ENCODE results near the gene STAC3. TPM values are rescaled to one million over a fixed set of nuclear protein-coding genes. Genes with fewer than 3 reads are reported as not detected.

STAC3 gene
- total RNA-seq, 2 donors from 2014 or later, result 1.2 to 2.8 TPM

- intact Hi-C loops (cut with DNase I), result loop anchor here in 1 of 2 donors (5.0 kb wide), 1 partner anchor 1412 kb away; no protein-coding TSS in a partner anchor
- DNase-seq (ENCODE audit: low spot score), result peak; percentile 64
These were observed 8.3 kb upstream of the STAC3 start for GRCh38 chr12:57258977-57259970.

GRCh38 chr12:57255916-57256315 lies 4.9 kb upstream of the STAC3 start:
- intact Hi-C loops (cut with DNase I), result loop anchor here in 1 of 2 donors (5.0 kb wide), 1 partner anchor 1409 kb away; no protein-coding TSS in a partner anchor

GRCh38 chr12:57254506-57255280 lies 3.7 kb upstream of the STAC3 start:
- intact Hi-C loops (cut with DNase I), result loop anchor here in 1 of 2 donors (5.0 kb wide), 1 partner anchor 1407 kb away; no protein-coding TSS in a partner anchor
- peak; percentile 65 for DNase-seq (ENCODE audit: low spot score)

More at GRCh38 chr12:57255916-57256315, 4.9 kb upstream of the STAC3 start:
- peak; percentile 11 for DNase-seq (ENCODE audit: low spot score)

- intact Hi-C loops (cut with DNase I), result no loop called here
- DNase-seq (ENCODE audit: low spot score), result no peak
These were observed 446 bp downstream of the STAC3 start for GRCh38 chr12:57250541-57250940.

- DNase-seq (ENCODE audit: low spot score), result peak; percentile 77
- intact Hi-C loops (cut with DNase I), result loop anchor here in 1 of 2 donors (5.0 kb wide), 1 partner anchor 108 kb away; no protein-coding TSS in a partner anchor
These were observed 1.8 kb downstream of the STAC3 start for GRCh38 chr12:57248934-57249742.

DNA sequence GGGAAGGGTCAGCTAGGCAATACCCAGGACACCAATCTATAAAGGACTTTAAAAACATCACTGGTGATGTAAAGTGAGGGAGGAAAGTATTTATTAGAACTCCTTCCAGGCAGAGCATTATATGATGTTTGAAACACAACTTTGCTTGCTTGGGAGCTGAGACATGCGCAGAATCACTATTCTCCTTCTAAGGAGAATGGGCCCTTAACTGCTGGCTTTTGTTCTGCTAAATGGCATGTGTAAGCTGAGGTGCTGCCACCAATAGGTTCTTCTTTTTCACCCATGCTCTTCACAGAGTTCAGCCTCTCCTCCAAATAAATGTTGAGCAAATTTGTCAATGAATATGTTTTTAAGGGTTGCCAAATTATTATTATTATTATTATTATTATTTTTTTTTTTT lies 3.9 kb downstream of the STAC3 start:
- no peak for DNase-seq (ENCODE audit: low spot score)
- intact Hi-C loops (cut with DNase I), result loop anchor here in 1 of 2 donors (5.0 kb wide), 1 partner anchor 110 kb away; no protein-coding TSS in a partner anchor

- peak; percentile 46 for DNase-seq (ENCODE audit: low spot score)
- intact Hi-C loops (cut with DNase I), result no loop called here
These were observed 6.7 kb downstream of the STAC3 start for GRCh38 chr12:57244312-57244696.

DNA sequence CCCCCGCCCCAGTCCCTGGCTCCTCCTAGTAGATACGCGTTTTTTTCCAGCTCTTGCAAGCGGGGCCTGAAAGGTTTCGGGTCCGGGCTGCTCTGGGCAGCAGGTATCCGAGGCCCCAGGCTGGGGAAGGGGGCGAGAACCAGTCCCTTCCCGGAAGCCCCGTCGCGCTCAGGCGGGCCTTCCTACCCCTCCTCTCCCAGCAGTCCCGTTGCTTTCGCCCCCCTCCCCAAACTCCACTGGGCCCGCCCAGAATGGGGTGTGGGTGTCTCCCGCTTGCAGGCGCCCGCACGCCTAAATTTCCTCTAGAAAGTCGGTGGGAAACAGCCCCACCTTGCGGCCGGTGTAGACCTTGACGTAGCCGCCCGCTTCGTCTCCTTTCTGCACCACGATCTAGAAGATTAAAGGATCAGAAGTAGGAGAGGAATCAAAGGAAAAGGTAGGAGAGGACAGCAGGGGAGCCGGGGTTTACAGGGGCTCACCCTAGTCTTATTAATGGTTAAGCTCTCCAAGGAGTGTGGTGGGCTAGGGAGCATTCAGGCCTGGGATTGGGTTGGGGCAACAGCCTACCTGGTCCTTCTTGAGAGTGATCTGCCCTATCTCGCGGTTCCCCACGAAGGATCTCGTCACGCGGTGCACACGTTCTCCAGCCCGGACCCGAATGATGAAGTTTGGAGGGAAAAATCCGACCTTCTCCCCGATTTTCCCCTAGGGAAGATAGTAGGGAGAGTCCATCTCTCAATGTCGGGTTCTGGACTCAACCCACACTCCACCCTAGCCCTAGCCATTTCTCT lies 7.3 kb downstream of the STAC3 start:
- DNase-seq (ENCODE audit: low spot score), result peak; percentile 94
- intact Hi-C loops (cut with DNase I), result no loop called here

DNA sequence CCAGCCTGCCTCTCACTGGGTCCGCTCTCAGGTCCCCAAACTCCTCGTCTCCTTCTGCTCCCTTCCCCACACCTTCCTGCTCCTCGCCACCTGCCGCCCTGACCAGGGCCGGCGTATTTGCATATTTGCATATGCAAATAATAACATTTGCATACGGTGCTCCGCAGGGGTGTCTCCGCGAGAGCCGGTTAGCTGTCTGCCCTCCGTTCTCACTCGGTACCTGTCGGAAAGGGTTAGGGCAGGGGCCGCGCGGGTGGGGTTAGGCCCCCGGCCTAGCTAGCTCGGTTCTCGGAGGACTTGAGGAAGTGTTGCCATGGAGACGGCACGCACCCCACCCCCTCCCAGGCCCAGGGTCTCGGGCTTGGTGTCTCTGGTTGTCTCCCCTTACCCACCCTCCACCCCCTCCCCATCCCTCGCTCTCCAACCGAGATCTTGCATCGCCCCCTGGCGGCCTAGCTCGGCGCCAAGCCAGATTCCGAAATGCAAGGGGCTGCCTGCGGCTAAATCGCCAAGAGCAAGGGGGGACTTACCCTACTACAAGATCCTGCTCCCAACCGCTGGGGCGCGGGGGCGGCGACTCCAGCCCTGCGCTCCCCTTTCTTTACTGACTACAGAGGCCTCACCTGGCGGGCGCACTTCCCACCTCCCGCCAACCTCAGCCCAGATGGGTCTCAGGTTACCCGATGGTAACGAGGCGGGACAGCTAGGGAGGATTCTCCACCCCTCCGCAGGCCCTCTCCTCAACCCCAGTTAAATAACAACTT lies 8.1 kb downstream of the STAC3 start:
- DNase-seq (ENCODE audit: low spot score), result peak; percentile 88
- intact Hi-C loops (cut with DNase I), result no loop called here

- DNase-seq (ENCODE audit: low spot score), result peak; percentile 82
- intact Hi-C loops (cut with DNase I), result no loop called here
These were observed 8.7 kb downstream of the STAC3 start for GRCh38 chr12:57242329-57242690.

- intact Hi-C loops (cut with DNase I), result no loop called here
- DNase-seq (ENCODE audit: low spot score), result no peak
These were observed 9.3 kb downstream of the STAC3 start for GRCh38 chr12:57241402-57242310.

- intact Hi-C loops (cut with DNase I), result no loop called here
- DNase-seq (ENCODE audit: low spot score), result no peak
These were observed 10.0 kb downstream of the STAC3 start for GRCh38 chr12:57240926-57241401.

GRCh38 chr12:57240066-57240921 lies 10.7 kb downstream of the STAC3 start:
- intact Hi-C loops (cut with DNase I), result no loop called here
- DNase-seq (ENCODE audit: low spot score), result peak; percentile 84

- DNase-seq (ENCODE audit: low spot score), result no peak
- intact Hi-C loops (cut with DNase I), result loop anchor here in 1 of 2 donors (2.0 kb wide), 1 partner anchor 27 kb away; no protein-coding TSS in a partner anchor
These were observed 11.4 kb downstream of the STAC3 start for GRCh38 chr12:57239587-57240065.

All from posterior vena cava (tissue), 2 donors.